GM12878 (cell line): ENCODE results near the gene BCKDHB. TPM values are rescaled to one million over a fixed set of nuclear protein-coding genes. Genes with fewer than 3 reads are reported as not detected.

ENCODE experiments used
- ATAC-seq: fragments of 200-7000 bp; cut with Tn5 transposase; 3 replicates; pipeline ENCODE4 v1.9.1; 2020; ENCODE audit warnings: mild to moderate bottlenecking, moderate library complexity
- BruUV-seq: library from RNA; stranded (reverse); fragments of 400-500 nt; replicated peaks from 2 replicates; lab custom pipeline; 2021; lab: Mats Ljungman, UMichigan
- CTCF ChIA-PET: fragments of 300-600 bp; sonication (Branson Sonifier 250); formaldehyde crosslinking; extraction: SDS; loops from one replicate; lab custom pipeline; 2021; ENCODE audit warnings: inconsistent platforms; lab: Yijun Ruan, JAX
- POLR2A ChIA-PET: fragments of 350-600 bp; formaldehyde crosslinking; extraction: SDS; loops from one replicate; lab custom pipeline; 2021; ENCODE audit warnings: inconsistent platforms; lab: Charles Lee
- RAD21 ChIA-PET: fragments of 300-600 bp; sonication (Branson Sonifier 250); formaldehyde crosslinking; loops from one replicate; lab custom pipeline; 2023; ENCODE audit warnings: antibody characterized with exemption; ENCODE audit not compliant: unreplicated experiment; lab: Charles Lee
- SMC1A ChIA-PET: fragments of 300-600 bp; sonication (Branson Sonifier 250); formaldehyde crosslinking; loops from one replicate; lab custom pipeline; 2023; ENCODE audit not compliant: unreplicated experiment, uncharacterized antibody; lab: Charles Lee
- DNase-seq: peaks from one replicate; pipeline ENCODE4 v3.0.0-alpha.2; 2011; ENCODE audit warnings: low read depth, low spot score
- FAIRE-seq: peaks from 3 replicates; lab custom pipeline; 2011; peaks lifted over from hg19 to GRCh38; lab: Jason Lieb, UNC
- H2AFZ ChIP-seq: 2 replicates; pipeline ENCODE4 v1.6.0; 2011; ENCODE audit warnings: low read depth, low read length, control low read depth; ENCODE audit not compliant: control insufficient read depth
- H3K27ac ChIP-seq: 2 replicates; pipeline ENCODE4 v1.5.1; 2011; ENCODE audit warnings: control low read depth; ENCODE audit not compliant: control insufficient read depth, insufficient read depth
- H3K27me3 ChIP-seq, 2 experiments: replicated peaks in 1 of 2; 2 replicates each; pipeline versions ENCODE4 v1.6.0 to v1.6.1; 2011; ENCODE audit warnings: low read length in 1 of 2; ENCODE audit not compliant: control insufficient read depth in 2 of 2, insufficient read depth in 2 of 2
- H3K36me3 ChIP-seq, 2 experiments: 2 replicates each; pipeline ENCODE4 v1.5.1; 2011; ENCODE audit warnings: low read length in 1 of 2; ENCODE audit not compliant: control insufficient read depth in 2 of 2, insufficient read depth in 2 of 2
- H3K4me1 ChIP-seq: 2 replicates; pipeline ENCODE4 v1.6.1; 2011; ENCODE audit warnings: mild to moderate bottlenecking, low read length, moderate library complexity, mixed read lengths; ENCODE audit not compliant: control insufficient read depth, insufficient read depth
- H3K4me2 ChIP-seq: 2 replicates; pipeline ENCODE4 v1.6.0; 2011; ENCODE audit warnings: control low read depth; ENCODE audit not compliant: control insufficient read depth, insufficient read depth
- H3K4me3 ChIP-seq: fragments of 200-600 bp; sonication (generic); 2 replicates; pipeline ENCODE4 v1.5.1; 2016
- H3K79me2 ChIP-seq: 2 replicates; pipeline ENCODE4 v1.6.0; 2011; ENCODE audit warnings: low read length; ENCODE audit not compliant: control insufficient read depth, insufficient read depth
- H3K9ac ChIP-seq: 2 replicates; pipeline ENCODE4 v1.8.0; 2011; ENCODE audit warnings: low read length, control low read depth, mixed read lengths; ENCODE audit not compliant: control insufficient read depth, insufficient read depth
- H3K9me3 ChIP-seq: replicated peaks from 3 replicates; pipeline ENCODE4 v1.5.1; 2011; ENCODE audit warnings: mild to moderate bottlenecking, low read length; ENCODE audit not compliant: control insufficient read depth, insufficient read depth
- H4K20me1 ChIP-seq: 2 replicates; pipeline ENCODE4 v1.6.0; 2011; ENCODE audit not compliant: control insufficient read depth, insufficient read depth
- BHLHE40 ChIP-seq, 2 experiments: fragments of 450-650 bp in 1 of 2; IDR thresholded peaks; 2 replicates each; pipeline ENCODE4 v1.6.1; 2011 to 2017; ENCODE audit warnings: low read depth in 2 of 2, borderline replicate concordance in 1 of 2, improper control_type of control experiment in 1 of 2, low read length in 1 of 2, mild to moderate bottlenecking in 1 of 2
- CTCF ChIP-seq, 3 experiments: IDR thresholded peaks in 2 of 3; conservative IDR thresholded peaks in 1 of 3; 2 replicates each; pipeline ENCODE4 v1.5.1; 2011; ENCODE audit warnings: low read depth in 3 of 3, low read length in 3 of 3, mild to moderate bottlenecking in 3 of 3, control low read depth in 2 of 3, moderate library complexity in 2 of 3, inconsistent platforms in 1 of 3, mixed read lengths in 1 of 3; ENCODE audit not compliant: control insufficient read depth in 2 of 3, insufficient read depth in 1 of 3; ENCODE audit errors: extremely low read depth in 1 of 3
- E4F1 ChIP-seq: fragments of 450-650 bp; IDR thresholded peaks from 2 replicates; pipeline ENCODE4 v1.6.1; 2018; ENCODE audit warnings: borderline replicate concordance, mild to moderate bottlenecking; ENCODE audit not compliant: partially characterized antibody
- FOXK2 ChIP-seq: fragments of 450-650 bp; IDR thresholded peaks from 2 replicates; pipeline ENCODE4 v1.6.1; 2017; ENCODE audit warnings: mild to moderate bottlenecking, moderate library complexity
- HDGF ChIP-seq: fragments of 450-650 bp; IDR thresholded peaks from 2 replicates; pipeline ENCODE4 v1.6.1; 2016; ENCODE audit warnings: antibody characterized with exemption
- MTA3 ChIP-seq: IDR thresholded peaks from 2 replicates; pipeline ENCODE4 v1.6.1; 2012; ENCODE audit warnings: low read length, inconsistent platforms, borderline replicate concordance
- NBN ChIP-seq: fragments of 450-650 bp; IDR thresholded peaks from 2 replicates; pipeline ENCODE4 v1.6.1; 2016
- NR2F1 ChIP-seq: fragments of 450-650 bp; conservative IDR thresholded peaks from 2 replicates; pipeline ENCODE4 v1.6.1; 2017; ENCODE audit warnings: mild to moderate bottlenecking
- PBX3 ChIP-seq: IDR thresholded peaks from 2 replicates; pipeline ENCODE4 v1.6.1; 2011; ENCODE audit warnings: mild to moderate bottlenecking, low read depth, low read length, moderate library complexity; ENCODE audit not compliant: insufficient replicate concordance
- RCOR1 ChIP-seq: conservative IDR thresholded peaks from 2 replicates; pipeline ENCODE4 v1.6.1; 2012; ENCODE audit warnings: low read depth, low read length, improper control_type of control experiment
- SRF ChIP-seq, 2 experiments: IDR thresholded peaks; 2 replicates each; pipeline ENCODE4 v1.6.1; 2011; ENCODE audit warnings: low read depth in 2 of 2, low read length in 2 of 2, mild to moderate bottlenecking in 1 of 2, moderate library complexity in 1 of 2
- ZBED1 ChIP-seq: IDR thresholded peaks from 2 replicates; pipeline ENCODE4 v1.6.1; 2016; ENCODE audit warnings: borderline replicate concordance
- ZSCAN29 ChIP-seq: fragments of 450-650 bp; IDR thresholded peaks from 2 replicates; pipeline ENCODE4 v1.6.1; 2017; ENCODE audit warnings: mild to moderate bottlenecking, moderate library complexity
- WGBS: methylation state at CpG from one replicate; pipeline ENCODE4 v1.1.6; 2016; ENCODE audit warnings: low lambda C conversion rate; ENCODE audit not compliant: insufficient replicate concordance, insufficient coverage; ENCODE audit errors: missing lambda C conversion rate; 5-methylcytosine and 5-hydroxymethylcytosine counted together
- in situ Hi-C: fragments of 300-500 bp; cut with MboI; formaldehyde crosslinking; loops from 9 replicates; pipeline ENCODE4 v1.14.3; 2018; ENCODE audit warnings: mixed read lengths
- intact Hi-C: fragments of 100-400 bp; cut with micrococcal nuclease; formaldehyde crosslinking; loops from one replicate; pipeline ENCODE4 v1.14.2; 2022; ENCODE audit not compliant: unreplicated experiment
- polyA plus RNA-seq, 11 experiments: library from polyadenylated mRNA; depleted of rRNA in 4 of 11; unstranded in 6 of 11; stranded (reverse) in 5 of 11; fragments of >200 nt; fragmentation: Nextera tagmentation in 4 of 11; fragmentation: Illumina TruSeq in 1 of 11; extraction: Ambion mirVana in 4 of 11; extraction: Trizol in 1 of 11; gene quantifications; 1 replicate in 1 of 11; 2 replicates in 10 of 11; pipeline versions ENCODE4 v1.2.1 to v1.2.3, GENCODE V29; 2011 to 2016; ENCODE audit warnings: inconsistent platforms in 2 of 11, missing spikeins in 2 of 11, low read depth in 1 of 11
- total RNA-seq, 4 experiments: library from RNA; depleted of rRNA in 3 of 4; stranded (reverse); fragments of >200 nt in 3 of 4; fragmentation: Illumina TruSeq in 1 of 4; extraction: Trizol in 1 of 4; gene quantifications; 2 replicates each; pipeline versions ENCODE4 v1.2.1 to v1.2.3, GENCODE V29; 2013 to 2021
- TF ChIP-seq, protein P1 (sequence below): fragments of 150-350 bp; IDR thresholded peaks from 2 replicates; pipeline ENCODE4 v1.6.1; 2014; ENCODE audit warnings: mild to moderate bottlenecking, low read depth, low read length
- TF ChIP-seq, protein P2 (sequence below): IDR thresholded peaks from 2 replicates; pipeline ENCODE4 v1.6.1; 2012; ENCODE audit warnings: low read depth, low read length, improper control_type of control experiment

Gene BCKDHB
- total and polyA plus RNA-seq, 10 of the 15 experiments (the other 5 are each of a cell fraction or from before 2014, with no cell fraction given), result 12.9 to 57.1 (median 25.3) TPM

- TF ChIP-seq BHLHE40 (IDR thresholded peaks at IDR 0.05; ENCODE audit: borderline replicate concordance in 1 of 2, low read depth in 2 of 2, low read length in 1 of 2) (no peak), CTCF (IDR thresholded peaks at IDR 0.05 in 2 of 3, conservative IDR thresholded peaks at IDR 0.05 in 1 of 3; ENCODE audit: control insufficient read depth in 2 of 3, extremely low read depth in 1 of 3, insufficient read depth in 1 of 3, low read depth in 3 of 3, low read length in 3 of 3) (no peak), PBX3 (no peak), RCOR1 (no peak)
- TF ChIP-seq, all 136 proteins: peak for 0
Measured at GRCh38 chr6:80347101-80347500, 240.6 kb downstream of the BCKDHB start (continued).

DNA sequence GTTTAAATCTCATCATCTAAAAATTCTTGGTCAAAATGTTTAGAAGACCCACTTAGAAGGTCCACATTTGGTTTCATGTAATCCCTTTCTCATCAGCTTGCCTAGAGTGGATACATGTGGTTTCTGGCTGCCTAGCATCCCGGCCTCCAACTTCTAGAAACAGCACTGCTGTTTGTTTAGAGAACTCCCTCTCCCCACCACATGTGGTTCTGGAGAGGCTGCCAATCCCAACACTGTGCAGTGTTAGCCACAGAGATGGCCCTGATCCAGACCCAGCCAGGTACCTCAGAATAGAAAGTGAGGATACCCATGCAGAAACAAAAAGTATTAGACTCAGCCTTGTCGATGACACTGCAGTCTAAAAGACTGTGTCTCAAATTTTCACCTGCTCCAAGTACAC, 241.8 kb downstream of the BCKDHB start:
- POLR2A ChIA-PET, result no interaction called here
- intact Hi-C loops, result no loop called here
- no peaks in the 10 kb centered on the region for H3K9me3 ChIP-seq
- WGBS, result 92% methylated on average over 2 of the region's 2 CpGs
- H3K79me2 ChIP-seq, result no peaks in the 10 kb centered on the region
- CTCF ChIA-PET, result no interaction called here
- in situ Hi-C loops, result no loop called here
- ATAC-seq (no peak), FAIRE-seq (no peak), DNase-seq (no peak)
- TF ChIP-seq E4F1 (no peak), ZSCAN29 (no peak), MTA3 (no peak), NBN (no peak), HDGF (no peak), FOXK2 (no peak), ZBED1 (no peak), SRF (IDR thresholded peaks at IDR 0.05; ENCODE audit: low read depth in 2 of 2, low read length in 2 of 2) (no peak), NR2F1 (no peak)
- TF ChIP-seq, protein P1, sequence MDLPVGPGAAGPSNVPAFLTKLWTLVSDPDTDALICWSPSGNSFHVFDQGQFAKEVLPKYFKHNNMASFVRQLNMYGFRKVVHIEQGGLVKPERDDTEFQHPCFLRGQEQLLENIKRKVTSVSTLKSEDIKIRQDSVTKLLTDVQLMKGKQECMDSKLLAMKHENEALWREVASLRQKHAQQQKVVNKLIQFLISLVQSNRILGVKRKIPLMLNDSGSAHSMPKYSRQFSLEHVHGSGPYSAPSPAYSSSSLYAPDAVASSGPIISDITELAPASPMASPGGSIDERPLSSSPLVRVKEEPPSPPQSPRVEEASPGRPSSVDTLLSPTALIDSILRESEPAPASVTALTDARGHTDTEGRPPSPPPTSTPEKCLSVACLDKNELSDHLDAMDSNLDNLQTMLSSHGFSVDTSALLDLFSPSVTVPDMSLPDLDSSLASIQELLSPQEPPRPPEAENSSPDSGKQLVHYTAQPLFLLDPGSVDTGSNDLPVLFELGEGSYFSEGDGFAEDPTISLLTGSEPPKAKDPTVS, result no peak
- TF ChIP-seq, protein P2, sequence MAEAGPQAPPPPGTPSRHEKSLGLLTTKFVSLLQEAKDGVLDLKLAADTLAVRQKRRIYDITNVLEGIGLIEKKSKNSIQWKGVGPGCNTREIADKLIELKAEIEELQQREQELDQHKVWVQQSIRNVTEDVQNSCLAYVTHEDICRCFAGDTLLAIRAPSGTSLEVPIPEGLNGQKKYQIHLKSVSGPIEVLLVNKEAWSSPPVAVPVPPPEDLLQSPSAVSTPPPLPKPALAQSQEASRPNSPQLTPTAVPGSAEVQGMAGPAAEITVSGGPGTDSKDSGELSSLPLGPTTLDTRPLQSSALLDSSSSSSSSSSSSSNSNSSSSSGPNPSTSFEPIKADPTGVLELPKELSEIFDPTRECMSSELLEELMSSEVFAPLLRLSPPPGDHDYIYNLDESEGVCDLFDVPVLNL, result no peak
- H4K20me1 ChIP-seq, result no peaks in the 10 kb centered on the region
- no peaks in the 10 kb centered on the region for H3K4me1 ChIP-seq
- no peak overlapping the region for H3K27ac ChIP-seq
- SMC1A ChIA-PET, result no interaction called here
- no peak overlapping the region for H3K9ac ChIP-seq
- no peaks in the 10 kb centered on the region for H3K27me3 ChIP-seq
- H2AFZ ChIP-seq, result no peak overlapping the region
- H3K4me2 ChIP-seq, result no peak overlapping the region
- no peaks in the 10 kb centered on the region for H3K36me3 ChIP-seq
- no TSS peak for BruUV-seq
- RAD21 ChIA-PET, result no interaction called here
- H3K4me3 ChIP-seq, result no peak overlapping the region
